ENCODE data around the gene FRMD4B. TPM values are rescaled to one million over a fixed set of nuclear protein-coding genes. Genes with fewer than 3 reads are reported as not detected.

FRMD4B gene
- total RNA-seq, 3 donors from 2014 or later (not counting 1 experiment from before 2014, with no cell fraction given), result 8.5 to 19.8 (median 9.4) TPM

DNA sequence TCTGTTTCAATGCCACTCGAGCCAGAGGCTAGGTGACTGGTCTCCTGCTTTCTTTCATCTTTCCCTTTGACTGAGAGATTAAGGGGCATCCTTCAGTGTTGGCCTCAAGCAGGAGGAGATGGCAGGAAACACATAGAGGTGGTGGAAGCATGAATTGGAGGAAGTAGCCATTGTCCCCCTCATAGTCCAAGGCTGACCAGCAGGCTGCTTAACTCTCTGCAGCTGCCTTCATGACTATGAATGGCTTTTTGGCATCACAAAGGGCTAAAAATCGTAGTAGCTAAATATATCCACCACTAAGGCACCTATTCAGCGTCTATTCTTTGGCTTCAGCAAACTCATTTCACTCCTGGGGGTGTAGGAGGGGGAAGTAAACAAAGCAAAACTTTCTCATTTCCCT lies 7.0 kb upstream of the FRMD4B start:
- Histone ChIP-seq H3K4me3 (ENCODE audit: low read length) (no peak overlapping the region), H3K27me3 (ENCODE audit: control insufficient read depth, insufficient read depth, low read length) (no peaks in the 10 kb centered on the region), H3K9me3 (ENCODE audit: control insufficient read depth, insufficient read depth, low read length) (no peaks in the 10 kb centered on the region), H3K4me1 (ENCODE audit: control insufficient read depth, insufficient read depth, low read length) (no peaks in the 10 kb centered on the region), H3K27ac (ENCODE audit: low read length) (no peak overlapping the region), H3K36me3 (ENCODE audit: control insufficient read depth, insufficient read depth, low read length) (no peaks in the 10 kb centered on the region)
- H3K27ac Mint-ChIP-seq, result no peak overlapping the region
- TF ChIP-seq, protein P1, sequence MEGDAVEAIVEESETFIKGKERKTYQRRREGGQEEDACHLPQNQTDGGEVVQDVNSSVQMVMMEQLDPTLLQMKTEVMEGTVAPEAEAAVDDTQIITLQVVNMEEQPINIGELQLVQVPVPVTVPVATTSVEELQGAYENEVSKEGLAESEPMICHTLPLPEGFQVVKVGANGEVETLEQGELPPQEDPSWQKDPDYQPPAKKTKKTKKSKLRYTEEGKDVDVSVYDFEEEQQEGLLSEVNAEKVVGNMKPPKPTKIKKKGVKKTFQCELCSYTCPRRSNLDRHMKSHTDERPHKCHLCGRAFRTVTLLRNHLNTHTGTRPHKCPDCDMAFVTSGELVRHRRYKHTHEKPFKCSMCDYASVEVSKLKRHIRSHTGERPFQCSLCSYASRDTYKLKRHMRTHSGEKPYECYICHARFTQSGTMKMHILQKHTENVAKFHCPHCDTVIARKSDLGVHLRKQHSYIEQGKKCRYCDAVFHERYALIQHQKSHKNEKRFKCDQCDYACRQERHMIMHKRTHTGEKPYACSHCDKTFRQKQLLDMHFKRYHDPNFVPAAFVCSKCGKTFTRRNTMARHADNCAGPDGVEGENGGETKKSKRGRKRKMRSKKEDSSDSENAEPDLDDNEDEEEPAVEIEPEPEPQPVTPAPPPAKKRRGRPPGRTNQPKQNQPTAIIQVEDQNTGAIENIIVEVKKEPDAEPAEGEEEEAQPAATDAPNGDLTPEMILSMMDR (IDR thresholded peaks at IDR 0.05), result no peak
- WGBS (ENCODE audit: insufficient coverage), result 100% methylated on average over 1 of the region's 3 CpGs
- no peaks in the 10 kb centered on the region for H3K36me3 Mint-ChIP-seq
- ATAC-seq, result no peak
- H3K4me3 Mint-ChIP-seq, result no peak overlapping the region
- peaks cover 2 to 8% of the 10 kb centered on the region in 2 donors for H3K27me3 Mint-ChIP-seq (ENCODE audit: low read depth in 2 of 2)
- intact Hi-C loops (cut with micrococcal nuclease), result no loop called here
- DNase-seq, result no peak
- H3K4me1 Mint-ChIP-seq, result no peaks in the 10 kb centered on the region
- H3K9me3 Mint-ChIP-seq, result no peaks in the 10 kb centered on the region

DNA sequence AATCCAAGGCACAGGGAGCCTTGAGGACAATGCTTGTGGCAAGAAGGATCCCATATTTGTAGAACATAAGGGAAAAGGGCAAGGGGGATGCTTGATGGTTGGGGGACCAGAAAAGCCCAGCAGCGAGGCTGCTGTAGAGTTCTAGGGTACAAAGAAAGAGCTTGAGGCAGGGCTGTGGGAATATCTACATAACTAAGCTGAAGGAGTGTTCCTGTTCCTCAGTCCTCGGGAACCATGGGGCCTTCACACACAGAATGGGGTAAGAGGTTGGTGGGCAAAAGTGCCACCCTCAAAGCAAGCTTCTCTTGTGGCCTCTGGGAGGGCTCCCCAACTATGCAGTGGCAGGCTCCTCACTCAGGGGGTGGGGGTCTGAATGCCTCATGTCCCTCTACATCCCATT lies 6.5 kb upstream of the FRMD4B start:
- intact Hi-C loops (cut with micrococcal nuclease), result no loop called here
- Mint-ChIP-seq H3K4me1 (no peaks in the 10 kb centered on the region), H3K27me3 (ENCODE audit: low read depth in 2 of 2) (peaks cover 2 to 7% of the 10 kb centered on the region in 2 donors), H3K27ac (no peak overlapping the region), H3K9me3 (no peaks in the 10 kb centered on the region), H3K36me3 (no peaks in the 10 kb centered on the region), H3K4me3 (no peak overlapping the region)
- 96% methylated on average over 2 of the region's 2 CpGs for WGBS (ENCODE audit: insufficient coverage)
- no peaks in the 10 kb centered on the region for H3K4me1 ChIP-seq (ENCODE audit: control insufficient read depth, insufficient read depth, low read length)
- no peak overlapping the region for H3K4me3 ChIP-seq (ENCODE audit: low read length)
- ATAC-seq (no peak), DNase-seq (no peak)
- H3K36me3 ChIP-seq (ENCODE audit: control insufficient read depth, insufficient read depth, low read length), result no peaks in the 10 kb centered on the region
- no peak overlapping the region for H3K27ac ChIP-seq (ENCODE audit: low read length)
- H3K27me3 ChIP-seq (ENCODE audit: control insufficient read depth, insufficient read depth, low read length), result no peaks in the 10 kb centered on the region
- H3K9me3 ChIP-seq (ENCODE audit: control insufficient read depth, insufficient read depth, low read length), result no peaks in the 10 kb centered on the region
- TF ChIP-seq, protein P1 (IDR thresholded peaks at IDR 0.05), result no peak

- no peak overlapping the region for H3K4me3 ChIP-seq (ENCODE audit: low read length)
- ATAC-seq (no peak), DNase-seq (no peak)
- Mint-ChIP-seq H3K27ac (no peak overlapping the region), H3K9me3 (no peaks in the 10 kb centered on the region), H3K4me1 (peaks cover 4 to 7% of the 10 kb centered on the region in 2 donors), H3K27me3 (ENCODE audit: low read depth in 2 of 2) (peaks cover 0 to 2% of the 10 kb centered on the region in 2 donors), H3K4me3 (no peak overlapping the region), H3K36me3 (no peaks in the 10 kb centered on the region)
- WGBS (ENCODE audit: insufficient coverage), result 100% methylated on average over 1 of the region's 1 CpG
- H3K36me3 ChIP-seq (ENCODE audit: control insufficient read depth, insufficient read depth, low read length), result no peaks in the 10 kb centered on the region
- H3K27ac ChIP-seq (ENCODE audit: low read length), result no peak overlapping the region
- no peaks in the 10 kb centered on the region for H3K9me3 ChIP-seq (ENCODE audit: control insufficient read depth, insufficient read depth, low read length)
- TF ChIP-seq, protein P1 (IDR thresholded peaks at IDR 0.05), result no peak
- intact Hi-C loops (cut with micrococcal nuclease), result no loop called here
- peaks cover 7% of the 10 kb centered on the region for H3K4me1 ChIP-seq (ENCODE audit: control insufficient read depth, insufficient read depth, low read length)
- H3K27me3 ChIP-seq (ENCODE audit: control insufficient read depth, insufficient read depth, low read length), result no peaks in the 10 kb centered on the region
Observed at GRCh38 chr3:69391554-69391953, 5.7 kb upstream of the FRMD4B start.

GRCh38 chr3:69390771-69391170 lies 4.9 kb upstream of the FRMD4B start:
- ATAC-seq (no peak), DNase-seq (no peak)
- TF ChIP-seq, protein P1 (IDR thresholded peaks at IDR 0.05), result no peak
- H3K9me3 Mint-ChIP-seq, result no peaks in the 10 kb centered on the region
- H3K27ac Mint-ChIP-seq, result no peak overlapping the region
- peaks cover 0 to 2% of the 10 kb centered on the region in 2 donors for H3K27me3 Mint-ChIP-seq (ENCODE audit: low read depth in 2 of 2)
- no peaks in the 10 kb centered on the region for H3K36me3 Mint-ChIP-seq
- peaks cover 11 to 14% of the 10 kb centered on the region in 2 donors for H3K4me1 Mint-ChIP-seq
- no peak overlapping the region for H3K4me3 Mint-ChIP-seq
- 100% methylated on average over 1 of the region's 5 CpGs for WGBS (ENCODE audit: insufficient coverage)
- Histone ChIP-seq H3K36me3 (ENCODE audit: control insufficient read depth, insufficient read depth, low read length) (no peaks in the 10 kb centered on the region), H3K4me1 (ENCODE audit: control insufficient read depth, insufficient read depth, low read length) (peaks cover 14% of the 10 kb centered on the region), H3K27me3 (ENCODE audit: control insufficient read depth, insufficient read depth, low read length) (no peaks in the 10 kb centered on the region), H3K9me3 (ENCODE audit: control insufficient read depth, insufficient read depth, low read length) (no peaks in the 10 kb centered on the region), H3K27ac (ENCODE audit: low read length) (no peak overlapping the region), H3K4me3 (ENCODE audit: low read length) (no peak overlapping the region)
- intact Hi-C loops (cut with micrococcal nuclease), result no loop called here

Data from natural killer cell (primary cell).